Measurements from ENCODE around the gene RNF41. TPM values are rescaled to one million over a fixed set of nuclear protein-coding genes. Genes with fewer than 3 reads are reported as not detected.

The RNF41 gene
- total RNA-seq, 6 experiments from 2014 or later: 65.9 to 103 (median 71.2) TPM

DNA sequence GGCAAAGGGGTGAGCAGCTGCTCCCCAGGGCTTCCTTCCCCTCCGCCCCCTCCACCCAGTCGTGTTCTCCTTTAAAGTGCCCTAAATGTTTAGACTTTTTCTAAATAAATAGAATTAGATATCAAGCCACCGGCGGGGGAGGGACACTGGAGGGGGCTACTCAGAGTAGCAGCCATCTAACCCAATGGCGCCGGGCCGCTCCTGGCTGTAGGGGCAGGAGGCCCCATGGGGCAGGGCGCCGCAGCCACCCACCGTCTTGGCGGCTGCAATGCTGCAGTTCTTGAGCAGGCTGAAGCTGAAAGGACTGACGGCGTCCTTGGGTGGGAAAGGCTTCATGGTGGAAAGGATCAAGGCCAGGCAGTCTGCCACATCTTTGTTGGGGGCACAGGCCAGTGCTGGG, 21.3 kb upstream of the RNF41 start:
- no peak overlapping the region for H3K4me3 Mint-ChIP-seq
- TF ChIP-seq CTCF (IDR thresholded peaks at IDR 0.05): no peak

DNA sequence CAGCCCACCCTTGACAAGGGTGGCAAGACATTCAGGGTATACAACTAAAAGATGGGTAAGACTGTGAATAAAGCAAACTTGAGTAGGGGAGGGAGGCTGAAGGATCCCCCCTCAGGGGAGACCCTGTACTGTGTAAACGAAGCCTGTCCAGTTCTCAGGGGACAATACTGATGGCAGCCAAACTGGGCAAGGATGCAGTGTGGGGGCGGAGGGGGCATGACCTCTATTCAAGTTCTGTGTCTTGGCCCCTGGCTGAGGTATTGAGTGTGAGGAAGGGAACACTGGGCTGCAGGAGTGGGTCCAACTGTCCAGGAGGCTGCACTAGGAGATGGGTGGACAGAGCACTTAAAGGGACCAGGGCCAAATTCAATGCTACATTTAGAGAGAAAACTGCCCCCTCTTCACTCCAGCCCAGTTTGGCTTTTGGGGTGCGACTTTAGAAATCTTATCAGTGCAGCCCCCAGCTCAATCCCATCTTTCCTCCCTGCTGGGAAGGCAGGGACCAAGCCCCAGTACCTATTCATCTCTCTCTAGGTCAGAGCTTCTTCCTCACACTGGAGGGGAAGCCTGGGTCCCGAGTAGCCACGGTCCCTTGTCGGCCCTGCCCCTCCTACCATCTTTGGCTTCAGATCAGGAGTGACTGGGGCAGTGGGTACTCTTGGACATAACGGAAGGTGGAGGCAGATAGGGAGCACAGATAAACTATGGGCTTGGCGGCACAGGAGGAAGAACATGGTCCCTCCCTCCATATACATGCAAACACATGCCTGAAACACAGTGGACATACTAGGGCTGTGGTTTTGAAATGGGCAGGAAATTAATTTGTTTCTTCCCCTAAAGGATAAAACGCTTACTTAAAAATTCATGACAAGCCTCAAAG, 19.9 kb upstream of the RNF41 start:
- Mint-ChIP-seq H3K9me3 (no peaks in the 10 kb centered on the region), H3K27ac (no peak overlapping the region), H3K4me1 (ENCODE audit: low read depth) (no peaks in the 10 kb centered on the region), H3K27me3 (ENCODE audit: insufficient read depth) (no peaks in the 10 kb centered on the region), H3K4me3 (no peak overlapping the region), H3K36me3 (ENCODE audit: low read depth) (peaks cover 12% of the 10 kb centered on the region; the same call in 1 of the 2 replicates)
- DNase-seq: no peak
- no peak for TF ChIP-seq CTCF (IDR thresholded peaks at IDR 0.05)

More for the DNA sequence above, 21.3 kb upstream of the RNF41 start:
- Mint-ChIP-seq H3K4me1 (ENCODE audit: low read depth) (no peaks in the 10 kb centered on the region), H3K9me3 (no peaks in the 10 kb centered on the region), H3K27me3 (ENCODE audit: insufficient read depth) (no peaks in the 10 kb centered on the region), H3K36me3 (ENCODE audit: low read depth) (peaks cover 12% of the 10 kb centered on the region; the same call in 1 of the 2 replicates), H3K27ac (no peak overlapping the region)
- DNase-seq: no peak

DNA sequence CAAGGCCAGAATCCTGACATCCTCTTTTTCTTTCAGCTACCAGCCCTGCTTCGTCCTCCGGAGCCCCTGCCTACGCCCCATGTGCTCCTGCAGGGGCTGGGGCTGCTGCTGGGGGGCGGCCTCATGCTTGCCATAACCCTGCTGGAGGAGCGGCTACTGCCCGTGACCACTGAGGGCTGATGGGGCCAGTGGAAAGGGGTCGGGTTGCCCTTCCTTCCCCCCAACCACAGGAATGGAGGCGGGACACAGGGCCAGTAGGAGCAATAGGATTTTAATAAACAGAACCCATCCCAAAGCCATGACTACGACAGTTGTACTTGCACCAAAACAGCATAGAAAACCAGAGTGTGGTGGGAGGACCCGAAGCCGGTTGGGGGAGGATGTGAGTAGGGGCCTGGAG, 15.8 kb upstream of the RNF41 start:
- H3K27ac Mint-ChIP-seq: no peak overlapping the region
- no peak for DNase-seq
- H3K4me1 Mint-ChIP-seq (ENCODE audit: low read depth): no peaks in the 10 kb centered on the region
- H3K27me3 Mint-ChIP-seq (ENCODE audit: insufficient read depth): peaks cover 10% of the 10 kb centered on the region
- no peak overlapping the region for H3K4me3 Mint-ChIP-seq
- no peaks in the 10 kb centered on the region for H3K9me3 Mint-ChIP-seq
- H3K36me3 Mint-ChIP-seq (ENCODE audit: low read depth): peaks cover 13% of the 10 kb centered on the region
- TF ChIP-seq CTCF (IDR thresholded peaks at IDR 0.05): no peak

GRCh38 chr12:56236985-56237384, 15.3 kb upstream of the RNF41 start:
- peaks cover 10% of the 10 kb centered on the region for H3K27me3 Mint-ChIP-seq (ENCODE audit: insufficient read depth)
- H3K27ac Mint-ChIP-seq: peak overlapping the region; percentile 16; the same call in 1 of the 2 replicates
- H3K4me1 Mint-ChIP-seq (ENCODE audit: low read depth): no peaks in the 10 kb centered on the region
- DNase-seq: no peak
- H3K9me3 Mint-ChIP-seq: no peaks in the 10 kb centered on the region
- no peak overlapping the region for H3K4me3 Mint-ChIP-seq
- H3K36me3 Mint-ChIP-seq (ENCODE audit: low read depth): peaks cover 13% of the 10 kb centered on the region
- no peak for TF ChIP-seq CTCF (IDR thresholded peaks at IDR 0.05)

- Mint-ChIP-seq H3K27ac (no peak overlapping the region; the same call in 1 of the 2 replicates), H3K4me3 (no peak overlapping the region), H3K9me3 (no peaks in the 10 kb centered on the region), H3K36me3 (ENCODE audit: low read depth) (peaks cover 10% of the 10 kb centered on the region), H3K27me3 (ENCODE audit: insufficient read depth) (peaks cover 14% of the 10 kb centered on the region), H3K4me1 (ENCODE audit: low read depth) (no peaks in the 10 kb centered on the region)
- no peak for TF ChIP-seq CTCF (IDR thresholded peaks at IDR 0.05)
- DNase-seq: no peak
These were observed 14.4 kb upstream of the RNF41 start for GRCh38 chr12:56236091-56236490.
